GM12891 (cell line): ENCODE results near the gene ENHO.

Experiments used
- DNase-seq: peaks from one replicate; pipeline ENCODE4 v3.0.0; 2011; ENCODE audit warnings: low spot score; ENCODE audit not compliant: insufficient read length
- FAIRE-seq: peaks from 2 replicates; lab custom pipeline; 2011; peaks lifted over from hg19 to GRCh38; lab: Jason Lieb, UNC
- PAX5 ChIP-seq: IDR thresholded peaks from 2 replicates; pipeline ENCODE4 v1.6.1; 2011; ENCODE audit warnings: low read length, moderate library complexity, mild to moderate bottlenecking; ENCODE audit not compliant: insufficient read depth, severe bottlenecking
- POLR2A ChIP-seq: IDR thresholded peaks from 2 replicates; pipeline ENCODE4 v1.6.1; 2011; ENCODE audit warnings: low read depth, low read length, control low read depth
- POLR2AphosphoS5 ChIP-seq: IDR thresholded peaks from 2 replicates; pipeline ENCODE4 v1.6.1; 2011; ENCODE audit warnings: low read depth, low read length, control low read depth
- POU2F2 ChIP-seq: IDR thresholded peaks from 2 replicates; pipeline ENCODE4 v1.6.1; 2011; ENCODE audit warnings: low read depth, mild to moderate bottlenecking, control low read depth, low read length, moderate library complexity
- SPI1 ChIP-seq: IDR thresholded peaks from 2 replicates; pipeline ENCODE4 v1.6.1; 2011; ENCODE audit warnings: low read depth, low read length, control low read depth
- TAF1 ChIP-seq: IDR thresholded peaks from 2 replicates; pipeline ENCODE4 v1.6.1; 2011; ENCODE audit warnings: low read depth, low read length, control low read depth

Gene ENHO

GRCh38 chr9:34526026-34526425 lies 3.2 kb upstream of the ENHO start:
- DNase-seq: no peak
- no peak for TF ChIP-seq POLR2AphosphoS5
- no peak for TF ChIP-seq PAX5
- no peak for TF ChIP-seq POU2F2
- TF ChIP-seq SPI1: no peak
- no peak for TF ChIP-seq POLR2A
- no peak for TF ChIP-seq TAF1
- no peak for FAIRE-seq

- no peak for DNase-seq
- no peak for FAIRE-seq
- no peak for TF ChIP-seq POLR2A
- TF ChIP-seq TAF1: no peak
- TF ChIP-seq PAX5: no peak
- TF ChIP-seq POLR2AphosphoS5: no peak
- no peak for TF ChIP-seq POU2F2
- no peak for TF ChIP-seq SPI1
Measured at GRCh38 chr9:34524349-34524748, 1.6 kb upstream of the ENHO start.

GRCh38 chr9:34522091-34522887 lies 501 bp downstream of the ENHO start:
- no peak for TF ChIP-seq SPI1
- no peak for TF ChIP-seq PAX5
- no peak for TF ChIP-seq POLR2AphosphoS5
- TF ChIP-seq TAF1: no peak
- TF ChIP-seq POU2F2: no peak
- no peak for TF ChIP-seq POLR2A
- DNase-seq (no peak), FAIRE-seq (no peak)

- TF ChIP-seq TAF1: no peak
- no peak for TF ChIP-seq POLR2A
- TF ChIP-seq SPI1: no peak
- TF ChIP-seq POLR2AphosphoS5: no peak
- TF ChIP-seq PAX5: no peak
- TF ChIP-seq POU2F2: no peak
- DNase-seq (no peak), FAIRE-seq (no peak)
Measured at GRCh38 chr9:34521406-34522045, 1.3 kb downstream of the ENHO start.

- FAIRE-seq: no peak
- TF ChIP-seq POU2F2: no peak
- TF ChIP-seq PAX5: no peak
- no peak for TF ChIP-seq POLR2AphosphoS5
- no peak for TF ChIP-seq POLR2A
- TF ChIP-seq TAF1: no peak
- TF ChIP-seq SPI1: no peak
- no peak for DNase-seq
Measured at GRCh38 chr9:34520505-34521385, 2.0 kb downstream of the ENHO start.

- TF ChIP-seq POU2F2: no peak
- TF ChIP-seq PAX5: no peak
- no peak for TF ChIP-seq SPI1
- no peak for TF ChIP-seq TAF1
- no peak for TF ChIP-seq POLR2A
- no peak for TF ChIP-seq POLR2AphosphoS5
- DNase-seq (no peak), FAIRE-seq (no peak)
Measured at GRCh38 chr9:34520096-34520495, 2.7 kb downstream of the ENHO start.

GRCh38 chr9:34519321-34520020 lies 3.3 kb downstream of the ENHO start:
- DNase-seq: no peak

GRCh38 chr9:34518896-34519295 lies 3.9 kb downstream of the ENHO start:
- TF ChIP-seq SPI1 (peak; percentile 16; the same call in 1 of the 2 replicates), POU2F2 (no peak), POLR2AphosphoS5 (no peak)
- FAIRE-seq (no peak), DNase-seq (no peak)

More at GRCh38 chr9:34519321-34520020, 3.3 kb downstream of the ENHO start:
- TF ChIP-seq POLR2AphosphoS5 (no peak), TAF1 (no peak), POLR2A (no peak), PAX5 (no peak), POU2F2 (no peak), SPI1 (no peak)
- FAIRE-seq: no peak
